ENCODE results near the gene PNPLA2.

PNPLA2 gene

DNA sequence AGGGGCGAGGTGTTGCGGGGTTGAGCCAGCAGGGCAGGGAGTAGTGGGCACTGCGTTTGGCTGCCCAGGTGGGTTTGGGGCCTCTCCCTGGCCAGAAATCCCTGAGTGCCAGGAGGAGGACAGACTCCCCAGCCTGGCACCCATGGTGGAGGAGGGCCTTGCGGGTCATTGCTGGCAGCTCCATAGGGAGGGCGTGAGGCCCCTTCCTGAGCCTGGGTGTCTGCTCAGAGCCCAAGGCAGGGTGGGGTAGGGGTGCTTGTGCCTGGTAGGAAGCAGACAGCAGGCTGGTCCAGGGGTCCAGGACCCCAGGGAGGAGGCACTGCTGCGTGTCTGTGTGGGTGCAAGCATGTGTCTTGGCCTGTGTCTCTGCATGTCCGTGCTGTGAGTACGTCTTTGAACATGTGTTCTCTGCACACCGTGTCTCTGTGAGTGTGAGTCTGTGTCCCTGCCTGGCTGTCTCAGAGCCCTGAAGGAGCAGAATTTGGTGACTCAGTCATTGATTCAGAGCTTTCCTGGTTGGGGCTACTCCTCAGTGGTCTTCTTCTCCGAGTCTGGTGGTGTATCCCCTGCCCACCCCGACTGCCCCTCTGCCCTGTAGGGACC is 27.9 kb downstream of the PNPLA2 start:
- DNase-seq = no peak

DNA sequence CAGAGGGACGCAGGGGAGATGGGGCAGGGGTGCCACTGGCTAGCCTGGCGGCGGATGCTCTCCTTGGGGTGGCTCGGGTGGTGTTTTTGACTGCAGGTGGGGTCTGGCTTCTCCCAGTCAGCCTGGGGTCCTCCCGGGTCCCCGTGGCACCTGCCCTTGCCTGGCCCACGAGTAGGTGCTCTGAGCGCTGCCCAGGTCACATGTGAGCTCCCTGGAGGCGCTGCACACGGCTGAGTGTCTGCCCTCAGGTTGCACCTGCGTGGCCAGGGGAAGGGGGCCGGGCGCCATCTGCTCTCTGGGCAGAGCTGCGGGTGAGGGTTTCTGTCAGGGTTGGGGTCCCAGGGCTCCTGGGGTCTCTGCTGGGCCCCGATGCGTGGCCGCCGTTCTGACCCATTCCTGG is 29.2 kb downstream of the PNPLA2 start:
- DNase-seq = no peak

DNA sequence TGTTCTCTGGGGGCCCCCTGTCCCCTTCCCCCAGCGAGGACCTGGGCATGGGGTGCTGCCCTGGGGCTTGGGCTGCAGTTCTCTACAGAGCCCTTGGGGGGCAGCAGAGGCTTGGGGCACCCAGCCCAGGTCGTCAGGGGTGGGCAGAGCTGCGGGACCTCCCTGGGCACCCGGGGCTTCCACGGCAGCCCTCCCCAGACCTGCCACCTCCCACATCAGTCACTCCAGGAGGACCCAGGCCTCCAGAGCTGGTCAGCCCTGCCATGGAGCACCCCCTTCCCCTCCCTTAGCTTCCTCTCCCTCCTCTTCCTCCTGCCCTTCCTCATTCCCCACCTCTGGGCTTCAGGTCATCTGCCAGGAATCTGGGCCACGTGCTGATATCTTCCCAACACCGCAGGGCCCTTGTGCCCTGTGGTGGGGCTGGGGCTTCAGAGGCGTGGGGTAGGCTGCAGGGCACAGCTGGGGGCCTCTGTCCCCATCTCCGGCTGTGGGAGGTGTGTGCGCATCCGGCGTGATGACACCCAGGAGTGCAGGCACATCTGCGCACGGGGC is 29.7 kb downstream of the PNPLA2 start:
- DNase-seq = peak; percentile 31

DNA sequence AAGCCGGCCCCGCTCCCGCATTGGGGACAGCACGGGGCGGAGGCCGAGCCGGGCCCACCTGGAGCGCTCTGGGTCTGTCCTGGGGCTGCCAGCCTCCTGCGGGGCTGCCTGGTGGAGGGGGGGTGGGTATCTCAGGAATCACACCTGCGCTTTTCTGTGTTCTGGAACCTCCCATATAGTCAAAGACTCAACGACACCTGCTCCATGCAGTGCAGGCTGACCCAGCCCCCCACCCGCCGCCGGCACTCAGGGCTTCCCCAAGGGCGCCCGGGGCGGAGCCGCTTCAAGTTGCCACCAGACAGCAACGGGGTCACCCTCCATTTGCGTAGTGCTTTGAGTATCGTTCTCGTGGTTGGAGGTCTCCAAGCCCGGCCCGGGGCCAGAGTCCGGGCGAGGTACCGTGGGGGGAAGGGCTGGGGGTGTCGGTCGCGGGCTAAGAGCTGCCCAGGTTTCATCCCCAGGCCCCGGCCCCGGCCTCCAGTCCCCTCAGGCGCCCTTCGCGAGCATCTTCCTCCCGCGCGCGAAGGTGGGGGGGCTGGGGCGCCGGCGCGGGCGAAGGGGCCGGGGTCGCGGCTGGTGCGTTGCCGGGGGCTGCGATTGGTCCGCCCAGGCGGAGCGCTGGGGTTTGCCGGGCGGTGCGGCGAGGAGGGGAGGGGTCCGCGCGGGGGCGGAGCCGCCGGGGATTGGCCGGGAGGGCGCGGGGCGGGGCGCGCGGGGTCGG is 30.6 kb downstream of the PNPLA2 start:
- DNase-seq = peak; percentile 36

DNA sequence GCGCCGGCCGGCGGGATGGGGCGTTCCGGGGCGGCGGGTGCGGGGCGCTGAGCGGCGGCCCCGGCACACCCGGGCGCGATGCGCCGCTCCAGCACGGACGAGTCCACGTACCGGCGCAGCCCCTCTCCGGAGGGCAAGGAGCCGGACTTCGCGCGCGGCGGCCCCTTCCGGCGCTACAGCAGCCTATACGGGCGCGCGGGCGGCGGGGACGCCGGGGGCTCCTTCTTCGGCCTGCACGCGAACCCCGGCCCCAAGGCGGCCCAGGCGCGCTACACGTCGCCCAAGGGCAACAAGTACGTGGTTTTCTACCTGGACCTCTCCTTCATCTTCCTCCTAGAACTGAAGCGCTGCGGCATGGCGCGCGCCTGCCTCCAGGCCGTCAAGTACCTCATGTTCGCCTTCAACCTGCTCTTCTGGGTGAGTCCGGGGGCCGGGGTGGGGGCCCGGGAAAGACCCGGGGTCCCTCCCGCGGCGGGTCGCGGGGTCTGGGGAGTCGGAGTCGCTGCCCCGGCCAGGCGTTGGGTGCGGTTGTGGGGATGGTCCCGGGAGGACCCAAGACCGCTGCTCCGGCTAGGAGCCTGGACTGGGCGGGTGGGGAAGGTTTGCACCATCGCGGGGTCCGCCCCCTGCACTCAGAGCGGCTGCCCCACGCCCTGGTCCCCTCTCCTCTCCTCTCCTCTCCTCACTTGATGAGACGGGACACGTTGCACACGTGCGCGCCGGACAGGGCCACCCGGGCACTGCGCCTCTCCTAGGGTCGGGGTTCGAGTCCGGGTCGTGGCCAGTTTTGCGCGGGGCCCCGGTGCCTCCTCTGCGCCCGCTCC is 31.4 kb downstream of the PNPLA2 start:
- DNase-seq = no peak

DNA sequence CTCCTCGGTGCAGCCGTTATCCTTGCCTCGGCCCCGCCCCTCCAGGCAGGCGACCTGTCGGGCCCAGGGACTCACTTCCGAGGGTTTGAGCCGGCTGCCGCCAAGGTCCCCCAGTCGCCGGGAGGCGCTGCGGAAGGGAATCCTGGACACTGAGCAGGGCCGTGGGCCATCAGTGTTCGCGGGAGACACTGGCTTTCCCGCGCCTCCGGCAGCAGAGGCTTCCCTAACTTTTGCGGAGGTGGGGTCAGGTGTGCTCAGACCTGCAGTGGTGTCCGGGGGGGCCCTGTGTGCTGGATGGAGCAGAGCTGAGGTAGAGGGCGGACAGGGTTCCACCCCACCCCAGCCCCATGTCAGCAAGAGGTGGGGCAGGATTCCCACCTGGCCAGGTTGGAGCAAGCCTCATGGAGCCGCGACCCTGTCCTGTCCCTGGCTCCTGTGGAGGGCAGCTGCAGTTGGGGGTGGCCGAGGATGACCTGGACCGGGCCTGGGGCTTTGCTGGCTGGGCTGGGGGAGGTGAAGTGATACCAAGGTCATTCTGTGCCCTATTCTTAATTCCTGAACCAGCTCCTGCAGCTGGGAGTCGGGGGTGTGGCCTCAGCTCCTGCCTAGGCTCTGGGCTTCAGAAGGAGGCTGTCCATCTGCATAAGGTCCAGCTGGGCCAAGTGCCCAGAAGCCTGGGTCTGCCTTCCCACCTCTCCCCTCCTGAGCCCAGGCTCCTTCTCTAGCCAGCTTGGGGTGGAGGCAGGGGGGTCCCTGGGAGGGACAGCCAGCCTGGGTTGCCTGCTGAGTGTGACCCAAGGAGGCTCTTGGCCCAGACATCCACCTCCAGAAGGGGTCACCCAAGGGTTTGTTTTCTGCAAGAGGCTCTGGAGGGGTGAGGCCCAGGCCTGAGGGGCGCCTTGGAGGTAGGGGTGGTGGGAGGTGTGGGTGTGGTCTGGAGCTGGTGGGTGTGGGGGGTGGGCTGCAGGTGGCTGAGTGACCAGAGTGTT is 32.4 kb downstream of the PNPLA2 start:
- DNase-seq = no peak

DNA sequence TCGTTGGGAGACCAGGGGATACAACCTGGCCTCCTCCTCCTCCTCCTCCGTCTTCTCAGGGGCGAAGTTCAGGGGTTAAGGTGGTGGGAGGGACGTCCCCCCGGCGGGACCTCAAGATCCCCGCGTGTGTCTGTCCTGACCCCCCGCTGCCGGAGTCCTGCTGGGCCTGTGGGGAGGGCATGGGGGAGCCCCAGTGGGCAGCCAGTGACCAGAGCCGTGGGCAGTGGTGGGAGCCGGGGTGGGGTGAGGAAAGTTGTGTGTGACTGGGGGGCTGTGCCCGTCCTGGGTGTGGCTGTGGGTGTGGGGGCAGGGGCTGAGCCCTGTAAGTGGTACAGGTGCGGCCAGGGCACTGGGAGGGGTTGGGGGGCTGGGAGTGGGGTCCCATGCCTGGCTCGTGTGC is 34.0 kb downstream of the PNPLA2 start:
- DNase-seq = no peak

DNA sequence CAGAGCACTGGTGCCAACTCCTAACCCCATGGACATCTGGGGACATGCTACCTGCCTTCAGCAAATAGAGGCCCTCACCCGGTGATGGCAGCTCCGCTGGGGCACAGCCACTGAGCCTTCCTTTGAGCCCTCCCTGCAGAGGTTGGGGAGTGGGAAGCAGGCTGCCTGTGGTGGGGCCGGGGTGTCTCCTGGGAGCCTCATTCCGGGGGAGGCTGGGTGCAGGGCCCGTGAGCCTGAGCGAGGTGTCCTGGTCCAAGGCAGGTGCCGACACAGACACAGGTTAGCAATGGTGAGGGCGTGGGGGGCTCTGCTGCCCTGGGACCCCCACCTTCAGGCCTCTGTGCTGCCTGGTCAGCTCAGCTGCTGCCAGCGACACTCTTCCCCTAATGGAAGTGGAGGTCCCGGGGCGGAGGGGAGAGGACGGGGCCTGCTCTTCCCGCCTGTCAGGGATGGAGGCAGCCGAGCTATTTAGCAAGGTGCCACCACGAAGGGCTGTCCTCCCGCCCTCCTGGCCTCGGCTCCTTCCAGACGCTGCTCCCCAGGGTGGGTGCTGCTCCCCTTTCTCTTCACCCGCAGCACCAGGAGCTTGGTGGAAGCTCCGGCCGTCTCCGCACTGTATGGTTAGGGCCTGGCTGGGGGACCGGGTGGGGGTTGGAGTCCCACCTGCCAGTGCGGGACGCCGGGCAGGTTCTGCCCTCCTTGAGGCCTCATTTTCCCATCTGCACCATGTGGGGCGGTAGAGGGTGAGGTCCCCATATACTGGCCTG is 35.2 kb downstream of the PNPLA2 start:
- DNase-seq = no peak

DNA sequence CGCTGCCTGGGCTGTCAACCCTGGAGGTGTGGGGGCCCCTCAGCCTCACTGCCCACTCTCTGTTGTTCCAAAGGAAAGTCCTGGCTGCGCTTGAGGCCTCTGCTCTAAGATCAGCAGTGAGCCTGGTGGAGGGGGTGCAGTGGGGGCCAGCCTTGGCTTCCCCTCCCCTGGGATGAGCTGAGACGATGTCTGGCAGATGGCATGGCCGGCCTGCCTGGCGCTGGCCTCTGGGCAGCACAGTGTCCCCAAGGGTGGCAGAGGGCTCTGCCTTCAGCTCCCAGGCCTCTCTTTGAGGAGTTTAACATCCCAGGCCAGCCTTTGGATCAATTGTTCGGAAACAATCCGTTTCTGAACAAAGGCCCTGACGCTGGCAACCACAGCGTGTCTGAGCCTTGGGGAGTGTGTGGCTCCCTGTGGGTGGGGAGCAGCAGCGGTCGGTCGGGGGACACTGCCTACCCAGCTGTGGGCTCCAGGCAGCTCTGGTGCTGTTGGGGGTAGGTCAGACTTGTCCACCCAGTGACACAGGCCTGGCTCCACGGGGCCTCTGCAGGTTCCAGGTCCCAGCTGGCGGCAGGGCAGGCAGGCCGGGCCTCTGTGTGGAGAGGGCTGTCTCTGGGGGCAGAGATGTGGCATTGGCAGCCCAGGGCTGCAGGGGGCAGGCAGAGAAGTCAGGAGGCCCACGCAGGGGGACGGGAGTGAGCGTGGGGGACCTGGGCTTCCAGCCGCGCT is 36.1 kb downstream of the PNPLA2 start:
- no peak for DNase-seq

DNA sequence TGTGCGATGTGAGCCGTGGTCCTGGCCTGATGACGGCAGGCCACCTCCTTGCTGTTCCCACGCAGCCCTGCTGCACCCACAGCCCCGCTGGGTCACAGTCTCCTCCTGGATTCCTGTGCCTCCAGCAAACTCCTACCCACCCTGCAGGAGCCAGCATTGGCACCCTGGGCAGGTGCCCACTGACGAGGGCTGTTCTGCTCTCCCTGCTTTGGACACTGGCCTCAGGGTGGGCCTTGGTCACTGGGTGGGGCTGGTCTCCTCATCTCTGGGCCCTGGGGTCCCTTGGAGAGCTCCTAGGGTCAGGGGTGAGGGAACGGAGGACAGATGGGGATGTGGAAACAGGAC is 36.6 kb downstream of the PNPLA2 start:
- DNase-seq = no peak

DNA sequence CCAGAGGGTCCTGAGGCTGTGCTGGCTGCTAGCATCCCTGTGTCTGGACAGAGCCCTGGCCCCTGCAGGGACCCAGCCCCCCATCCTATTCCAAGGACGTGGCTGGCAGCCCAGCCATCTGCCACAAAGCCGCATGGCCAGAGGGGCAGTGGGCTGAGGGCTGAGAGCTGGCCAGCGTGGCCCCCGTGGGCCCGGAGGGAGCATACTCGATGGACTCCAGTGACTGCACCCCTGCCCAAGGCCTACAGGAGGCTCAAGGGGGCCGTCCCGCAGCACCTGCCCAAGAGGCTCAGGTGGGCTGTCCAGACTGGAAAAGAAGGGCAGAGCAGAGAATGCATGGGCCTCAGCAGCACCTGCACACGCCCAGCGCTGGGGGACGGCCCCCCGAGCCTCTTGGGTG is 37.1 kb downstream of the PNPLA2 start:
- DNase-seq = no peak

DNA sequence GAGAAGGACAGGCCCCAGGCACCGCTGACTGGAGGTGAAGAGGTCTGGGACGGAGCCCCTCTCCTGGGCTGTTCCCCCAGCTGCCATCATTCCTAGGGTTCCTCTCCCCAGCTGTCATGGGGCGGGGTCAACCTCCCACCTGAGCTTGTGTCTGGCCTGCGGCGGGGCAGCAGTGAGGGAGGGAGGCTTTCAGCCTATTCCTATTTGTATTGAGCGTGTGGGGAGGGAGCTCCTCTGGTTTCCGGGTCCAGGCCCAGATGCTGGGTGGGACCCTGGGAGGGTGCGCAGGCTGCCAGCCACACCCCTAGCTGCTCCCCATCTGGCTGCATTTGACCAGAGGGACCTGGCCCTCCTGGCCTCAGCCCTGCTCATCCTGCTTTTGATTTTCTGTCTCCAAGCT is 37.7 kb downstream of the PNPLA2 start:
- no peak for DNase-seq

DNA sequence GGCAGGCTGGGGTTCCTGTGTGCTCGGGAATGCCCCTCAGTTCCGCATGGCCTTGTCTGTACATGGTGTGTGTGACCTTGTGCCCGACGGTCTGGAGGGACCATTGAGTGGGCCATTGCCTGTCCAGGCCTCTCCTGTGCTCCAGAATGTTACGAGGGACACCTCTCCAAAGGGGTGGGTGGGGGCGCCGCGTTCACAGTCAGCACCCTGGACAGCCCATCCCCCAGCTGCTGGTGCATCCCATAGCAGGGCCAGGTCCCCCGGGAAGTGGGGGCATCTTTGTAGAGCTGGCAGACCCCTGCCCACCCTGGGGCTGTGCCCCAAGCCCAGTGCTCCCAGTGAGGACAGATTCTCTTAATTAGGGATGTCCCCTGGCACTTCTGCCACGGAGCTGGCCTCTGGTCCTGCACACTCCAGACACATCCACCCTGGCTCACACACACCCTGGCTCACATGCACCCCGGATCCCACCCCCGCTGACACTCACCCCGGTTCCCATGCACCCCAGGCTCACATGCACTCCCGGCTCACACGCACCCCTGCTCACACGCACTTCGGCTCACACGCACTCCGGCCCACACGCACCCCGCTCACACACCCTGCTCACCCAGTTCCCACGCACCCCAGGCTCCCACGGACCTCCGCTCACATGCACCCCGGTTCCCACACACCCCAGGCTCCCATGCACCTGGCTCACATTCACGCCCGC is 39.5 kb downstream of the PNPLA2 start:
- no peak for DNase-seq

DNA sequence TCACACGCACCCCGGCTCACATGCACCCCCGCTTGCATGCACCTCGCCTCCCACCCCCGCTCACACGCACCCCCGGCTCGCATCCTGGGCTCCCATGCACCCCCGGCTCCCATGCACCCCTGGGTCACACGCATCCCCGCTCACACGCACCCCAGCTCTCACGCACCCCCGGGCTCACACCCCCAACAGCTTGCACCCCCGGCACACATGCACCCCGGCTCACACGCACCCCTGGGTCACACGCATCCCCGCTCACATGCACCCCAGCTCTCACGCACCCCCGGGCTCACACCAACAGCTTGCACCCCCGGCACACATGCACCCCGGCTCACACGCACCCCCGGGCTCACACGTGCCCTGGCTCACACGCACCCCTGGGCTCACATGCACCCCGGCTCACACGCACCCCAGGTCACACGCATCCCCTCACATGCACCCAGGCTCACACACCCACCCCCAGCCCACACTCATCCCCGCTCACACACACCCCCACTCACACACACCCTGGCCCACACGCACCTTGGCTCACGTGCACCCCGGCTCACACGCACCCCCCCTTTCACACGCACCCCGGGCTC is 40.1 kb downstream of the PNPLA2 start:
- DNase-seq = no peak

DNA sequence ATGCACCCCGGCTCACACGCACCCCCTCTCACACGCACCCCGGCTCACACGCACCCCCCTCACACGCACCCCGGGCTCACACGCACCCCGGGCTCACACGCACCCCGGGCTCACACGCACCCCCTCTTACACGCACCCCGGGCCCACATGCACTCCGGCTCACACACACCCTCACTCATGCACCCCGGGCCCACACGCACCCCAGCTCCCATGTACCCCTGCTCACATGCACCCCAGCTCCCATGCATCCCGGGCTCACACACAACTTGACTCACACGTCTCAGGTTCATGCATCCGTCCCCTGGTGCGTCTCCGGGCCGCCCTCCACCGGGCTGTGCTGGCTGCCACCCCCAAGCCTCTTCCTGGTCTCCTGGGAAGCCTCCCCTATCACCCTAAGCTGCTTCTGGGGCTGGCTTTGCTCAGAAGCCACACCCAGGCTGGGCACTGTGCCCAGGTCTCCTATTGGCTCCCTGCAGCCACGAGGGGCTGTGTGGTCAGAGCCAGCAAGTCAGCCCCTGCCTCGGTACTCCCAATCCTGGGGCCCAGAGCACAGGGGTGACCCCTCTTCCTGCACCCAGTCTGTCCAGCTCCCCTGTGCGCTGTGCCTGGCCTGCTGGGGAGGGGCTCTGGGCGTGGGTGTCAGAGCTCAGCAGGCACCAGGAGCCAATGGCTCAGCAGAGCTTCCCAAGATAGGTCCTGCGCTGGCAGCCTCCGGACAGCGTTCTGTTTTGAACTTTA is 40.8 kb downstream of the PNPLA2 start:
- DNase-seq = no peak

DNA sequence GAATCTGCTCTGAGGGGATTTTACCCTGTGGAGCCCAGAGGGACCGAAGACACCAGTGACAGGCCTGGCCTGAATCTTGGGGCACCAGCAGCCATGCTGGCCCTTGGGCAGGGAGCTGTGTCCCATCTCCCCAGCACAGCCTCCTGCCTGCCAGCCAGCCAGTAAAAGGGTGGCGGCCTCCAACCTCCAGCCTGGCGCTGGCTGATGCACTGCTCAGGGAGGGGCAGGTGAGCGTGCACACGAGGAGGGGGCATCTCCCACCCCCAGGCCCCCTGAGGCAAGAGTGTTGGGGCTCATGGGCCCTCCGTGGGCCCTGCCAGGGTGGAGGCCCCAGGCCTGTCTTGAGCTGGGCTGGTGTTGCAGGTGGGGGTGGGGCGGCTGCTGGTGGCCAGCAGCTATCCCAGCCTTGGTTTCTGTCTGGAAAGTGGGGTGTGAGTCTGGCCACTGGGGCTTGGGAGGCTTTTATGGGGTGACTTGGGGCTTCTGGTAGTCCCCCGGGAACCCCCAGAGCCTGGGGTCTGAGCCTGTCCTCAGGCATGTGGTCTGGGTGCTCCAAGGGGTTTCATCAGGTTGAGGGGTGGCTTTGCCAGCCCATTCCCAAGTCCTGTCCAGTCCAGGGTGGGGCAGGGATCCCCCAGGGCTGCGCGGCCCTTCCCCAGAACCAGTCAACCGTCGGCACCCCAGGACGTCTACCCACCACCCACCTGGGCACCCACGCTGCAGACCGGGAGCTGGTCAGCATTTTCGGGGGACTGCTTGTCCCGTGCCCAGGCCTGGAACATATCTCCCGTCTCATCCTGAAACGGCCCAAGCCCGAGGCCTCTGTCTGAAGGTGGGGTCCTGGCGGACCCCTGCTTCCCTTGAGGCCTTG is 41.8 kb downstream of the PNPLA2 start:
- DNase-seq = no peak

DNA sequence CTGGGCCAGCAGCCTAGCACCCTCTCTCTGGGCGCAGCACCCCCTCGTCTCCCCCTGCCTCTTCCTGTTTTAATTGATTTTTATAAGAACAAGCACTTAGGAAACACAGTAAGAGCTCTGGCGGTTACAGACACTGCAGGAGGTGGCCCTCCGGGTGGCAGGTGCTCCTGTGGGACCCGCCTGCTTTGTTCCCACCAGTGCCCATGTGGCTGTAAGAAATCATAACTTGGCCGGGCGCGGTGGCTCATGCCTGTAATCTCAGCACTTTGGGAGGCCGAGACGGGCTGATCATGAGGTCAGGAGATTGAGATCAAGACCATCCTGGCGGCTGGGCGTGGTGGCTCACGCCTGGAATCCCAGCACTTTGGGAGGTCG is 42.4 kb downstream of the PNPLA2 start:
- no peak for DNase-seq

DNA sequence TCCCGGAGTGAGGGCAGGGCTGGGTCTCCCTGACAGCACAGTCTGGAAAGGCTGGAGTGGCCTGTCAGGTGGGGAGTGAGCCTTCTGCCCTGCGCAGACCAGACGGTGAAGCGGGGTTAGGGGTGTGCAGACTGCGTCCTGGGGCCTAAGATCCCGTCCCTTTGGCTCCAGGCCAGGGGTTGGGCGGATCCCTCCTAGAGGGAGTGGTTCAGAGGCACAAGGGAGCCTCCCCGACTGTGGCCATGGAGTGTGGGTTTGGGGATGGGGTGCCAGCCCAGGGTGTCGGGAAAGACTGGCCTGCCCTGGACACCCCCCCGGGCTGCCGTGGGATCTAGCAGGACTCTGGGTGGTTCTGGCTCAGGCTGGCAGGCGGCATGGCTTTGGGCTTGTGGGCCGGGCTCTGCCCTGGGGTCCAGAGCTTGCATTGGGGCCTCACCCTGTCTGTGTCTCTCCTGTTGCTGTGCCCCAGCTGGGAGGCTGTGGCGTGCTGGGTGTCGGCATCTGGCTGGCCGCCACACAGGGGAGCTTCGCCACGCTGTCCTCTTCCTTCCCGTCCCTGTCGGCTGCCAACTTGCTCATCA is 43.5 kb downstream of the PNPLA2 start:
- DNase-seq = no peak

All from activated gamma-delta T cell (primary cell).